Activated CD8-positive, alpha-beta memory T cell treated with anti-CD3 and anti-CD28 coated beads for 24 hours (primary cell): ENCODE data around the gene TBXA2R.
"Not testable (repeated sequence)": the region's sequence is repeated elsewhere in the genome, so short reads cannot be mapped to it uniquely, and the experiment has no call there.

ENCODE experiments used
- DNase-seq: peaks from one replicate; pipeline ENCODE4 v3.0.0-alpha.2; 2020

TBXA2R gene

GRCh38 chr19:3606690-3607289 lies at the start of gene TBXA2R:
TBXA2R (minus strand) TSS chr19:3606875; CDS start chr19:3600634, 6,241 bp downstream.
- DNase-seq = peak; percentile 88

- DNase-seq = no peak
These were observed 49.5 kb upstream of the TBXA2R start for GRCh38 chr19:3656073-3656746.

- DNase-seq = no peak
These were observed 48.9 kb upstream of the TBXA2R start for GRCh38 chr19:3655402-3656072.

DNA sequence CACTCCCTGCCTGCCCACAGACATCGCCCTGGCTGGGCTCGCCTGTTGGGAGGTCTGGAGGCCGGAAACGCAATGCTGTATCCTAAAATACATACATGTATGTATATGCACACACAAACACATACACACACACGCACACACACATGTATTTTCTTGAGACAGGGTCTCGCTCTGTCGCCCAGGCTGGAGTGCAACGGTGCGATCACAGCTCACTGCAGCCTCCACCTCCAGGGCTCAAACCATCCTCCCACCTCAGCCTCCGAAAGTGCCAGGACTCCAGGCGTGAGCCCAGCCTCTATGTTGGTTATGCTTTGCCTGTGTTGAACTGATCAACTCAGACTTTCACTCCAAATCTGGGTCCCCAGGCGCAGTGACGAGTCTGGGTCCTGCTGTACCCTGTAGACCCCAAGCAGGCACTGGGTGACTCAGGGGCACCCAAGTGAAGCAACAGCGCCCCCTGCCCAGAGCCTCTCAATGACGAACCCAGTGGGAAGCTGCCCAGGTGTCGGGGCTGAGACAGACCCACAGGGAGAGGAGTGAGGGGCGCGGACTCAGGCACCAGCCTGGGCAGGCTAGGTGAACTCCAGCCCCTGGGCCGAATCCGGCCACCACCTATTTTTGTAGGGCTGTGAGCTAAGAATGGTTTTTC lies 47.3 kb upstream of the TBXA2R start:
- DNase-seq = no peak

DNA sequence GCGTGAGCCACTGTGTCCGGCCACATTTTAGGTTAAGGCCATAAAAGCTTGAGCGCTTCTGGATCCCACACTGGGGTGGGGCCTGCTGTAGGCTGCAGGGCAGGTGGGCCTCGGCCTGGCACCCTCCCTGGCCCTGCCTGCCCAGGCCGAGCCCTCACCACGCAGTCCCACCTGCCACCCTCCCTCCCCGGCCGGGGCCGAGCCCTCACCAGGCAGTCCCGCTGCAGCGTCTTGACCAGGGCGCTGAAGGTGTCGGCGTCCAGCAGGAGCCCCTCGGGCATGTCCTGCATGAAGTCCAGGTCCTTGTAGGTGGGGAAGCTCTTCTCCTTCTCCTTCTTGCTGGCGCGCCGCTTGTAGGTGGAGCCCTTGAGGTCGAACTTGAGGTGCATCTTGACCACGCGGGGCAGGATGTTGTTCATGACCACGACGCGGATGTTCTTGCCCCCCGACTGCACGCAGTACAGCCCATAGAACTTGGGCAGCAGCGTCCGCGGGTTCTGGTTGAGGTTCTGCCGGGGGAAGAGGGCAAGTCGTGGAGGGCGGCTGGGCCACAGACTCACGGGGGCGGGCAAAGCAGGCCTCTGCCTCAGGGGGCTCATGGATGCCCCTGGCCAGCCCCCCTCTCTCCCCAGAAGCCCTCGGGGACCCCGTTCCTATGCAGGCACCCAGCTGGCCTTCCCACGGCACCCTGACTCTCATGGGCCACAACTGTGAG lies 46.6 kb upstream of the TBXA2R start:
- no peak for DNase-seq

DNA sequence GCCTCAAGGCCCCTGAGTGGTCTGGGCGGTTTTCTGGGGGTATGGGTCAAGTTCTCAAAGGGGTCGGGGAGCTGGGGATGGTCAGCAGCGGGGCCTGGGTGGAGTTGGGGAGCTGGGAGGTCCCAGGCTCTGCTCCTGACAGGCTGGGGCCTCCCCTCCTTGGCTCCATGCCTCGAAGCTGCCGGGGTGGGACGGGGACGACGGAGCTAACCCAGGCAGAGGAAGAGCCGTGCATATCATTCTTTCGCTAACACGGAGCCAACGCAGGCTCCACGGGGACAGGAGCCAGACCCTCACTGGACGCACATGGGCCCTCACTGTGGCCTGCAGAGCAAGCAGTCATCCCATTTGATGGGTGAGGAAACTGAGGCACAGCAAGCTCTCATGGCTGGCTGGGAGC lies 45.7 kb upstream of the TBXA2R start:
- DNase-seq = no peak

DNA sequence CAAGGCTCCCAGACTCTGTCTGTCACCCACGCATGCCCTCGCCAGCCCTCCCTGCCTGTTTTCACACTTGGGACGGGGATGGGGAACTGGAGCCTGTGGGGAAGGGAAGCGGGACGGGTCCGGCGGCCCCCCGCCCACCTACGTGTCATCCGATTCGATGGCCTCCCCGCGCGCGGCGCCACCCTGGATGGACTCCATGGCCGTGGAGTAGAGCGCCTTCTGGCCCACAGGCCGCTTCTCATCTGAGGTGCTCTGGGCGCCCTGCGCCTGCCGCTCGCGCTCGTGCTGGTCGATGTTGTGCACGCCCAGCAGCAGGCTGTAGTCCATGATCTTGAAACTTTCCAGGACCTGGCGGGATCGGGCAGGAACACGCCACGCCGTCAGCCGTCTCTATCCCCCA lies 45.0 kb upstream of the TBXA2R start:
- DNase-seq = no peak

- no peak for DNase-seq
These were observed 43.2 kb upstream of the TBXA2R start for GRCh38 chr19:3649888-3650287.

- no peak for DNase-seq
These were observed 41.6 kb upstream of the TBXA2R start for GRCh38 chr19:3648037-3648905.

GRCh38 chr19:3647102-3647501 lies 40.4 kb upstream of the TBXA2R start:
- DNase-seq = not testable (repeated sequence)

- no peak for DNase-seq
These were observed 39.8 kb upstream of the TBXA2R start for GRCh38 chr19:3646336-3647092.

- DNase-seq = no peak
These were observed 39.1 kb upstream of the TBXA2R start for GRCh38 chr19:3645726-3646125.

DNA sequence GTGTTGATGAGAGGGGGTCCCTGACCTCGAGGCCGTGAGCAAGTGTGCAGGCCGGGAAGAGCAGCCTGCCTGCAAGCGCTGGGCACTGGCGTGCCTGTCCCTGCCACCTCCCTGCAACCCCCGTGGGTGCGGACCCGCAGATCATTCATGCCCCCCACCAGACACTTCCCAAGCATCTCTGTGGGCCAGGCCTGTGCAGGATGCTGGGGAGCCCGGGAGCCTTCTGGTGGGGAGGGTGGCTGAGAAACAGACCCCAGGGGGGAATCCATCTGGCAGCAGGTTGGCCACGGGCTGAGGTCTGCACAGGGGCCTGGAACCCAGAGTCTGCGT lies 38.4 kb upstream of the TBXA2R start:
- DNase-seq = no peak

- DNase-seq = no peak
These were observed 37.8 kb upstream of the TBXA2R start for GRCh38 chr19:3644351-3645066.

DNA sequence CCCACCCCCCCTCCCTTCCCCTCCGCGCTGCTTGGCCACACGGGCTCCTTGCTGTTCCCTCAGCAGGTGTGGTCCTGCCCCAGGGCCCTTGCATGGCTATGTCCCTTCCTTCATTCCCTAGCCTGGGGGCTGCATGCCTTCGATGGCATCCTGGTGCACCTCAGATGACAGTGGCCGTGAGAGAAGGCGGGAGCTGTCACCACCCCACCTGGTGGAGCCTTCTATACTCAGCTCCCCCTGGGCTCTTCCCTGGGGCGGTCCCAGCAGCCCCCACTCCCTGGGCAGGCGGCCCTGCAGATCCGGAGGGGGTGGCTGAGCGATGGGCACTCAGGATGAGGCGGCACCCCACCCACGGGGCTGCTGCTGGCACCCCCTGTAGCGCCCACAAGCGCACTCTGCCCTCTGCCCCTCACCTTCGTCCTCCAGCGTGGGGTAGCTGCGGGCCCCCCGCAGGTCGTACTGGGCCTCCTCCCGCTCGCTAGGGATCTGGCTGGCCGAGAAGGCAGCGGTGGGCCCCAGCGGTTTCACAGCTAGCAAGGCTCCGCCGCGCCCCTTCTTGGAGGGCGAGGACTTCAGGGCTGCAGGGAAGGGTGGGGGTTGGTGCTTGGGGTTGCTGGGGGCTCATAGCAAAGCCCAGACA lies 37.1 kb upstream of the TBXA2R start:
- DNase-seq = no peak

GRCh38 chr19:3642987-3643673 lies 36.5 kb upstream of the TBXA2R start:
- DNase-seq = peak; percentile 60

DNA sequence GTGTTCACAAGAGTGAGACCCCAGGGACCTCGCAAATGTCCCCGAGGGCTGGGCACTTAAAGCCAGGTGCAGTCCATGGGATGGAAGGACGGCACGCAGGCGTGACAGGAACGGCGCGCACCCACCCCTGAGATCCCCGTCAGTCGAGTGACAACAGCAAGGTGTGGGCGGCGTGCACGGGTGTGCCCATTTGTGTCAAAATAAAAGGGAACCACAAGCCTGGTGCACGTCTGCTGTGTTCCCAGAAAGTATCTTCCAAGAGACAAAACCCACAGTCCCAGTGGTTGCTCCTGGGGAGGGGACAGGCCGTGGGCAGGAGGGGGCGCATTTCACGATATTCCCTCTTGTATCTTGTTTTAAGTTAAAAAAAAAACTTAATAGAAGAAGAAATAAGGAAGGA lies 35.6 kb upstream of the TBXA2R start:
- DNase-seq = no peak

- no peak for DNase-seq
These were observed 35.0 kb upstream of the TBXA2R start for GRCh38 chr19:3641515-3642269.

- no peak for DNase-seq
These were observed 32.8 kb upstream of the TBXA2R start for GRCh38 chr19:3639479-3639878.
